Measurements from ENCODE around the gene C6orf47. TPM values are rescaled to one million over a fixed set of nuclear protein-coding genes. Genes with fewer than 3 reads are reported as not detected.

Gene C6orf47
- total RNA-seq, 1 experiment from 2014 or later: 19.4 TPM

- peak overlapping the region; percentile 66 for H3K4me3 ChIP-seq (ENCODE audit: low read depth, low read length)
- H3K4me1 ChIP-seq: peaks cover 20% of the 10 kb centered on the region
- Mint-ChIP-seq H3K27ac (ENCODE audit: unreplicated experiment) (peak overlapping the region; percentile 92), H3K4me3 (ENCODE audit: unreplicated experiment) (peak overlapping the region; percentile 83), H3K36me3 (ENCODE audit: insufficient read depth, unreplicated experiment) (peaks cover 48% of the 10 kb centered on the region), H3K27me3 (ENCODE audit: insufficient read depth, unreplicated experiment) (no peaks in the 10 kb centered on the region), H3K4me1 (ENCODE audit: low read depth, unreplicated experiment) (peaks cover 19% of the 10 kb centered on the region), H3K9me3 (ENCODE audit: unreplicated experiment) (no peaks in the 10 kb centered on the region)
- TSS peak; percentile 97 for BruUV-seq (replicated peaks)
- intact Hi-C loops (cut with micrococcal nuclease; ENCODE audit: unreplicated experiment): loop anchor here (1.0 to 2.0 kb wide), 3 partner anchors 33 to 74 kb away; partner anchors contain the start of genes ATP6V1G2 and BAG6
- no peaks in the 10 kb centered on the region for H3K9me3 ChIP-seq
- TF ChIP-seq CTCF (IDR thresholded peaks at IDR 0.05; ENCODE audit: insufficient read depth in 1 of 2, low read depth in 1 of 2, low read length in 1 of 2, severe bottlenecking in 1 of 2, unreplicated experiment in 1 of 2): no peak
- no peaks in the 10 kb centered on the region for H3K27me3 ChIP-seq (replicated peaks; ENCODE audit: control insufficient read depth, insufficient read depth, low read length)
- DNase-seq: peak; percentile 97 to 98
- H3K36me3 ChIP-seq (ENCODE audit: control insufficient read depth, insufficient read depth, low read length): peaks cover 9% of the 10 kb centered on the region
- CTCF ChIA-PET: interaction anchor here (0.6 to 1.0 kb wide), 3 partner anchors 34 to 508 kb away, joined by 3 to 4 read pairs (median 3); partner anchors contain the start of genes ATF6B and LST1
- POLR2A ChIA-PET: interaction anchor here (0.6 to 1.8 kb wide), 4 partner anchors 33 to 1118 kb away, joined by 3 to 13 read pairs (median 5); partner anchors contain the start of genes BAG6 and DDX39B
Observed at GRCh38 chr6:31619805-31620585, 40.6 kb downstream of the C6orf47 start.

GRCh38 chr6:31617010-31617409 lies 43.6 kb downstream of the C6orf47 start:
- POLR2A ChIA-PET: no interaction called here
- H3K36me3 Mint-ChIP-seq (ENCODE audit: insufficient read depth, unreplicated experiment): peaks cover 27% of the 10 kb centered on the region
- H3K9me3 Mint-ChIP-seq (ENCODE audit: unreplicated experiment): no peaks in the 10 kb centered on the region
- no TSS peak for BruUV-seq (replicated peaks)
- no peak overlapping the region for H3K4me3 Mint-ChIP-seq (ENCODE audit: unreplicated experiment)
- Histone ChIP-seq H3K4me1 (peaks cover 30% of the 10 kb centered on the region), H3K4me3 (ENCODE audit: low read depth, low read length) (no peak overlapping the region), H3K27me3 (replicated peaks; ENCODE audit: control insufficient read depth, insufficient read depth, low read length) (no peaks in the 10 kb centered on the region), H3K36me3 (ENCODE audit: control insufficient read depth, insufficient read depth, low read length) (no peaks in the 10 kb centered on the region), H3K9me3 (no peaks in the 10 kb centered on the region)
- H3K27ac Mint-ChIP-seq (ENCODE audit: unreplicated experiment): peak overlapping the region; percentile 53
- no peak for DNase-seq
- H3K27me3 Mint-ChIP-seq (ENCODE audit: insufficient read depth, unreplicated experiment): no peaks in the 10 kb centered on the region
- H3K4me1 Mint-ChIP-seq (ENCODE audit: low read depth, unreplicated experiment): peaks cover 24% of the 10 kb centered on the region
- intact Hi-C loops (cut with micrococcal nuclease; ENCODE audit: unreplicated experiment): no loop called here
- TF ChIP-seq CTCF (IDR thresholded peaks at IDR 0.05; ENCODE audit: insufficient read depth in 1 of 2, low read depth in 1 of 2, low read length in 1 of 2, severe bottlenecking in 1 of 2, unreplicated experiment in 1 of 2): no peak
- CTCF ChIA-PET: no interaction called here

GRCh38 chr6:31615748-31616147 lies 44.8 kb downstream of the C6orf47 start:
- H3K36me3 ChIP-seq (ENCODE audit: control insufficient read depth, insufficient read depth, low read length): no peaks in the 10 kb centered on the region
- peak overlapping the region; percentile 91 for H3K27ac Mint-ChIP-seq (ENCODE audit: unreplicated experiment)
- H3K27me3 ChIP-seq (replicated peaks; ENCODE audit: control insufficient read depth, insufficient read depth, low read length): no peaks in the 10 kb centered on the region
- POLR2A ChIA-PET: no interaction called here
- H3K4me3 Mint-ChIP-seq (ENCODE audit: unreplicated experiment): no peak overlapping the region
- H3K9me3 Mint-ChIP-seq (ENCODE audit: unreplicated experiment): no peaks in the 10 kb centered on the region
- no peak for TF ChIP-seq CTCF (IDR thresholded peaks at IDR 0.05; ENCODE audit: insufficient read depth in 1 of 2, low read depth in 1 of 2, low read length in 1 of 2, severe bottlenecking in 1 of 2, unreplicated experiment in 1 of 2)
- BruUV-seq (replicated peaks): no TSS peak
- H3K27me3 Mint-ChIP-seq (ENCODE audit: insufficient read depth, unreplicated experiment): no peaks in the 10 kb centered on the region
- H3K9me3 ChIP-seq: no peaks in the 10 kb centered on the region
- H3K4me1 Mint-ChIP-seq (ENCODE audit: low read depth, unreplicated experiment): peaks cover 19% of the 10 kb centered on the region
- DNase-seq: no peak
- CTCF ChIA-PET: interaction anchor here (0.9 kb wide), 1 partner anchor 673 kb away, joined by 6 read pairs; no protein-coding TSS in a partner anchor
- peaks cover 15% of the 10 kb centered on the region for H3K36me3 Mint-ChIP-seq (ENCODE audit: insufficient read depth, unreplicated experiment)
- H3K4me3 ChIP-seq (ENCODE audit: low read depth, low read length): no peak overlapping the region
- intact Hi-C loops (cut with micrococcal nuclease; ENCODE audit: unreplicated experiment): no loop called here
- H3K4me1 ChIP-seq: peaks cover 29% of the 10 kb centered on the region

Data from Caco-2 (cell line).